Measurements from ENCODE around the gene SNX14.
A peak's percentile ranks its signal among the peaks of the same experiment; 100 is the strongest.
"Not testable (repeated sequence)": the region's sequence is repeated elsewhere in the genome, so short reads cannot be mapped to it uniquely, and the experiment has no call there.

SNX14 gene

DNA sequence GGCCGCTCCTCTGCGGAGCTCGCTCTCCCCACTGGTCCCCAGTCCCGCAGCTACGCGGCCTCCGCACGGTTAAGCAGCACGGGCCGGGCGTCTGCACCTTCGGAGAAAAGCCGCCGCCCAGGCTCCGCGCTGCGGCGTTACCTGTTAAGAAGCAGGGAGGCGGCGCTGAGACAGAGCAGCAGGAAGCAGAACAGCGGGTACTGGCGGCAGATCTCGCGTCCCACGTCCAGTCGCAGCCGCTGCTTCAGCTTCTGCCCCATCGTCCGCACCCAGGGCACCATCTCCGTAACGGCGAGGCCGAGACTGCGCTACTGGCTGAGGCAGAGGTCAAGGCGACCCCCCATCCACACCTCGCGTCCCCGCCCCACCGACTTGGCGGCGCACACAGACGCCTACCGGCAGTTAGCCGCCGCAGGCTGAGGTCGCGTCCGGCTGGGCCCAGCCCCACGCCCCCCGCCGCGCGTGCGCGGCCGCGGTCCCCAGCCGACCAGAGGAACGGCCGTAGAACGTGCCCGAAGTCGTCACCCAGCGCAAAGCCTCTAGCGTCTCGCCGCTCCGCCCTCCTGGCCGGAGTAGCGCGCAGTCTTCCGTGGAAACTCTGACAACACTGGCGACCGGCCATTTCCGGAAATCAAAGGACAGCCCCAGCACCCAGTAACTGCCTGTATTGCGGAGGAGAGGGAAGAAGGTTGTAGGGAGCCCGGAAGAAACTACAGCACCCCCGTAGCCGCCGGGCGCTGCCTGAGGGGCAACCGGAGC, at the start of gene SNX14:
Gene SNX14 (minus strand): TSS at position 421 of the 759 bp plus-strand sequence. CDS start 140 bp downstream, at position 281.
- DNase-seq = peak; percentile 81

- DNase-seq = peak; percentile 94
Observed at GRCh38 chr6:85642774-85643536, 49.3 kb upstream of the SNX14 start, which contains the start of gene SYNCRIP. SYNCRIP (minus strand) TSS chr6:85642886; CDS start chr6:85641439, 1,447 bp downstream.

- DNase-seq = peak; percentile 11
Observed at GRCh38 chr6:85641897-85642773, 48.5 kb upstream of the SNX14 start.

GRCh38 chr6:85641522-85641896, 47.9 kb upstream of the SNX14 start:
- DNase-seq = no peak

DNA sequence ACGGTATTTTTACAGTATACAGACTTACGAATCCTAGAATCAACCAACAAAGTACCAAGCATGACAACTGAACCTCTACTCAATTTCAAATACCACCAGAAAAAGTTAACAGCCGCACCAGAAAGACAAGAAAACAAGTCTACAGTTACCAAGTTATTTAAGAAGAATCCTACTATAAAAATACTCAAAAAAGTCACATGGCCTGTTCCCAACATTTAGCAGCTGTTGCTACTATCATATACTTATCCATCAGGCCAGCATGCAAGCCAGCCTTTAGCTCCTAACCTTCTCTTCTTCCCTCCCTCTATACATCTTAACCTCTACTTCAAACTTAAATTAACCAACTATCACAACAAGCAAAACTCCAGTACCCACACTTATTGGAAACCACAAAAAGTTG, 47.2 kb upstream of the SNX14 start:
- no peak for DNase-seq

GRCh38 chr6:85637579-85637978, 43.9 kb upstream of the SNX14 start:
- no peak for DNase-seq

DNA sequence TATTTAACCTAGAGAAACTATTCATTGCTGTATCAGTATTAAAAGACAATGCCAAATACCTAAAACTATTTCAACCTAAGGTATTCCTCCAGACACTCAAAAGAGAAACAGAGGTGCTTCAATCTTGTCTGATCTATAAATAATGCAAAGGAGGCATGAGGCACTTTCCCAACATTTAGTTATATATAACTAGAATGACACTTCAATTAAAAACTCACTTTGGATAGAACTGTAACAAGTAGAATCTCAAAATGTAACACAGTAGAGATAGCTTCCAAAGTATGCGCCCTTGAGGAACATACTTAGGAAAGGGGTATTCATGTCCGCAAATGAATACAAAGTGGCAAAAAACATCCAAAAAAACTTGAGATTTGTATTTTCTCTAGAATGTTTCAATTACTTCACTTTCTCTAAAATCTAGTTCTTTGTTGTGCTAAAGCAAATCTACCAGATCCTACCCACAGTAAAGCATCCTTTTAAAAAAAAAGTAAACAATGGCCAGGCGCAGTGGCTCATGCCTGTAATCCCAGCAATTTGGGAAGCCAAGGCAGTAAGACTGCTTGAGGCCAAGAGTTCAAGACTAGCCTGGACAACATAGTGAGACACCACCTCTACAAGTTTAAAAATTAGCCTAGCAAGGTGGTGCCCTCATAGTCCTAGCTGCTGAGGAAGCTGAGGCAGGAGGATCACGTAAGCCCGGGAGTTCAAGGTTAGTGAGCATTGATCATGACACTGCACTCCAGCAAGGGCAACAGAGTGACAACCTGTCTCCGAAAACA, 38.7 kb upstream of the SNX14 start:
- no peak for DNase-seq

DNA sequence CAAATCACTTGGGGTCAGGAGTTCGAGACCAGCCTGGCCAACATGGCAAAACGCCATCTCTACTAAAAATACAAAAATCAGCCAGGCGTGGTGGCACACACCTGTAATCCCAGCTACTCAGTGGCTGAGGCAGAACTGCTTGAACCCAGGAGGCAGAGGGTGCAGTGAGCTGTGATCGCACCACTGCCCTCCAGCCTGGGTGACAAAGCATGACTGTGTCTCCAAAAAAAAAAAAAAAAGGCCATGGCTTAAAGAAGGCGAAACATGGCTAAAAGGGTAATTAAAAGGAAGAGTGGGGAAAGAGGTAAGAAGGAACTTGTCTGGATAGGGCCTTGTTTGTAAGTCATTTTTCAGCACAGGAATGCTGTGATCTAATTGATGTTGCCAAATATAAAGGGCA, 37.5 kb upstream of the SNX14 start:
- not testable (repeated sequence) for DNase-seq

GRCh38 chr6:85628353-85628752, 34.7 kb upstream of the SNX14 start:
- no peak for DNase-seq

DNA sequence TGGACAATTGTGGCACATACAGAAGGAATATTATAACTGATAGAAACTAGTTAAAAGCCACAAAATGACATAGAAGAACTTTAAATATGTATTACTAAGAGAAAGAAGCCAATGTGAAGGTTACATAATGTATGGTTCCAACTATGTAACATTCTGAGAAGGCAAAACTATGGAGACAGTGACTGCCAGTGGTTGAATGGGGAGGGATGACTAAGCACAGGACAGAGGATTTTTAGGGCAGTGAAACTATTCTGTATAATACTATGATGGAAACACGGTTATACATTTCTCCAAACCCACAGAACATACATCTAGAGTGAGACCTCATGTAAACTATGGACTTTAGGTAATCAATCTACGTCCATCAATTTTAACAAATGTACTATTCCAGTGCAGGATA, 26.6 kb upstream of the SNX14 start:
- no peak for DNase-seq

DNA sequence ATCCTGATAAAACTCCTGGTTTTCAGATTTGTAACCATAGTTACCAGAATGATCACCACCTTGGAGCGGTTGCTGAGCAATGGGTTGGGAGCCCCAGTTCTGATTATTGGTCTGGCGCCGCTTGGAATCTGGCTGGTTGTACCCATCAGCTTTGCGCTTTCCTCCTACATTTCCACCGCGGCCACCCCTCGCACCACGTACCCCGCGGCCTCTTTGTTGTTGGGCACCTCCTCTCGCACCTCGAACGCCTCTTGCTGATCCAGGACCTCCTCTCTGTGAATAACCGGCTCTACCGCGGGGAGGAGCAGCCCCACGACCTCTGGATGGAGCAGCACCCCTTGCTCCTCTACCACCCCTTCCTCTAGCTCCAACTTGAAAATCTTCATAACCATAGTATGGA, 21.1 kb upstream of the SNX14 start:
- DNase-seq = no peak

DNA sequence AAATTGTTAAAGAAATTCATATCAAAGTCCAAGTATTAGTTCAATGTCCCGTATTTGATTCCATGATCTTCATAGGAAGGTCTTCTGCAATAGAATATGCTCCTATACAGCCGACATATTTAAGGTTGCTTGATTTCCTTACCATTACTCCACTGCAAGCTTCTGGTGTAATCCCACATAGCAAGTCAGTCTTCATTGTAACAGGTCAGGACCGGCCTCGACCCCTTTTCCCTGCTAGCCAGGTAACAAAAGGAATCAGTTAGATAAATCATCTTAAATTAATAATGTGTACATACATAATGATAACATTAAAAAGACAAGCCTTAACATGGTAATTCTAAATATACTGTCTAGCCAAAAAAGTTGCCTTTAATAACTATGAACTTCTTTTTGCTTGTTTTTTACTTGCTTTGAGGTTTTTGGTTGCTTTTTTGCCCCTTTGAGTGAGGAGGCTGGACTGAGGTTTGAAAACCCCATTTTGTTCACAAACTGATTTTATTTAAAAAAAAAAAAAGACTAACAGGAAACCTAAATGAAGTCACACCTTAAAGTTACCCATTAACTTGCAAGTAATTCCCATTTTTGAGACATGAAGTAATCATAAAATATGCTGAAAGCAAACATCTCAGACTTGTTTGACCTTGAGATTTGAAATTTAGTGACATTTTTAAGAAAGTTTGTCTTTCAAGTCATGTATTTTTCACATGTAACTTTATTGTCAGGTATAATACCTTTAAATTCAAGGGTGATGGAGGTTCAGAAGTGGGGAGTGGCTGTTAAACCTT, 19.2 kb upstream of the SNX14 start:
- DNase-seq = no peak

DNA sequence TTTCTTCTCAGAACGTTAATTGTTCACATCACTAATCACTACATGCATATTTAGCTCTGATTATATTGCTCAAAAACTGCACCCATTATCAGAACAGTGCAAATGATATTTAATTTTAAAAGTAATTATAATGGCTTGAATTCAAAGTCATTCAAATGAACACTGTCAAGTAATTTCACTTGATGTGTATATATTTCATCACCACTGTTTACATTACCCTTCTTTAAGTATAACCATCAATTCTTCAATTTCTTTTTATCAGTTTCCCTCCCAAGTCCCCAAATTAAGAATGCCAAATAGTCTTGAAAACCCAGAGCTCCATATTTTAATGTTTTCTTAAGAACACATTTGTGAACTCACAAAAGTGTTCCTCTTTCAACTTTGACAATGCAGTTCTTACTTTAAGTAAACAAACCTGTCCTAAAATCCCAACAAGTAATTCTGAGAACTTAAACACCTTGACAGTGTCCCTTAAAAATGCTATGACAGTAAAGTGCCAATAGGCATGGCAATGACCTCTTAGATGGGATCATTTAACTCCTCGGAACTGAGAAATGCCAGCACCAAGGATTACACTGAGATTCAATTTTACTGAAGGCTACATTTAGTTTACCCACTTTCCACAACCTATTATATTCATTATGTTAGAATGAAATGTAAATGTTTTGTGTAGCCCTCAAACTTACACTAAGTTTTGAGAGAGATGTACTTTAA, 16.7 kb upstream of the SNX14 start:
- no peak for DNase-seq

DNA sequence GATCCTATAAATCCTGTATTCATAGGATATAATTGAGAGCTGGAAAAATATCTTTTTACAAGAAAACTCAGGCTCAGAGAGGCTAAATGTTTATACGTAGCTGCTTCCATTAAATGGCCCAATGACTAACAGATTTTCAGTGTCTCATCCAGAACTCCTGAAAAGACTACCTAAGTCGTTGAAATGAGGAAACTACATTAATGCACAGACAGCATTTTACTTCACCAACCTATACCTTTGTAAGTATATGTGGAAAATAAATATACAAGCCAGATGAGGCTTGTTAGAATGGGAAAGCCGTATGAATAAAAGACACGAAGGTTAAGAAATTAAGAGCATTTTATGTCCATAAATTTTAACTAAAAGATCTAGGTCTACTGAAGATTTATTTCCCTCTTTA, 8.4 kb upstream of the SNX14 start:
- DNase-seq = no peak

GRCh38 chr6:85600713-85601313, 7.2 kb upstream of the SNX14 start:
- DNase-seq = no peak

- peak; percentile 43 for DNase-seq
Observed at GRCh38 chr6:85594197-85594930, 706 bp upstream of the SNX14 start.

DNA sequence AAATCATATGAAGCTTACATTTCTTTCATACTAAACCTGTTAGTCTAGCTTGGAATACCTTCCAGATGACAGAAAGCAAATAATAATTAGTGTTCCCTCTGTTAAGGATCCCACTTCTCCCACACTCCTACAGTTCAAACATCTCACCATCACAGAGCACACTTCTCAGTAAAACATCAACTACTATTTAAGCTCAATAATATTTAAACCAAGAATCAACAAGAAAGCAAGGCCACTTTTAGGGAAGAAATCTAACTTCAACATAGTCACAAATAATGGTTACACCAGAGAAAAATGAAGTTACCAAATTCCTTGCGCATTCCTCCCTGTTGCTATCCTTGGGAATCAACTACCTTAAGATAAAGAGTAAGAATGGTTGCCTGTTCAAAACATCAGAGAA, 1.6 kb downstream of the SNX14 start:
- DNase-seq = no peak

DNA sequence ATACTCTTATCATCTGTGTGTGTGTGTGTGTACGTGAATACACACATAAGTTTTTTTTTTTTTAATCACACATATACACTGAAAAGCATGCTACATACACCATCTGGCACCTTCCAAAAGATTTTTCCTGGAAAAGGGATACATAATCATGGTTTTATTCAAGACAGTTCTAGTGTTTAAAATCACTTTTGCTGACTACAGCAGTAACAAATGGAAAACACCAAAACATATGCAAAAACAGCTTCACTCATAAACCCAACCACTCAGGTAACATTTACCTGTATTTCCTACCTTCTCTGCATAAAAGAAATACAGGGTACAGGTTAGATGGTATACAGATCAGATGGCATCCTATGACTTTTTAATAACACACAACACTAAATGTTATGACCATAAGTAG, 2.5 kb downstream of the SNX14 start:
- no peak for DNase-seq

DNA sequence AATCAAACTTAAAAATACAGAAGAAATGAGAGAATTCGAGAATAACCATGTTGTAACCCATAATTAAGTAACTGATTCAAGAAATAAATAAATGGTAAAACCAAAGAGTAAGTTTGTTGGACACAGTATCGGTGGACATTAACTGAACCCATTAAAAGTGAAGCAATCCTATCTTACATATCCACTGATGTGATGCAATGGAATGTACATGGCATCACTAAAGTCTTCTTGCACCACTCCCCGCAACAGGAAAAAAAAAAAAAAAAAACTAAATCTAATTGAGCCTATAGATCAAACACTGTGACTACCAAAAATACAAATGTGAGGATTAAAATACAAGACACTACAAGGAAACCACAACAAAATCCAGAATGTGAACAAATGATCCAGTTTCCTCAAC, 7.9 kb downstream of the SNX14 start:
- no peak for DNase-seq

DNA sequence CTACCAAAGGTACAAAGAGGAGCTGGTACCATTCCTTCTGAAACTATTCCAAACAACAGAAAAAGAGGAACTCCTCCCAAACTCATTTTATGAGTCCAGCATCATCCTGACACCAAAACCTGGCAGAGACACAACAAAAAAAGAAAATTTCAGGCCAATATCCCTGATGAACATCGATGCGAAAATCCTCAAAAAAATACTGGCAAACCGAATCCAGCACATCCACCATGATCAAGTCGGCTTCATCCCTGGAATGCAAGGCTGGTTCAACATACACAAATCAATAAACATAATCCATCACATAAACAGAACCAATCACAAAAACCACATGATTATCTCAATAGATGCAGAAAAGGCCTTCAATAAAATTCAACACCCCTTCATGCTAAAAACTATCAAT, 10.8 kb downstream of the SNX14 start:
- not testable (repeated sequence) for DNase-seq
